HG03520 (cell line): ENCODE results near the gene KLHDC2.
"Not testable (repeated sequence)": the region's sequence is repeated elsewhere in the genome, so short reads cannot be mapped to it uniquely, and the experiment has no call there.

Experiments used
- ATAC-seq: cut with Tn5 transposase; IDR thresholded peaks from one replicate; pipeline ENCODE4 v1.9.1; 2021; ENCODE audit warnings: mild to moderate bottlenecking, moderate library complexity; ENCODE audit not compliant: unreplicated experiment

The KLHDC2 gene

GRCh38 chr14:49778421-49778820 is 10.5 kb downstream of the KLHDC2 start:
- no peak for ATAC-seq

DNA sequence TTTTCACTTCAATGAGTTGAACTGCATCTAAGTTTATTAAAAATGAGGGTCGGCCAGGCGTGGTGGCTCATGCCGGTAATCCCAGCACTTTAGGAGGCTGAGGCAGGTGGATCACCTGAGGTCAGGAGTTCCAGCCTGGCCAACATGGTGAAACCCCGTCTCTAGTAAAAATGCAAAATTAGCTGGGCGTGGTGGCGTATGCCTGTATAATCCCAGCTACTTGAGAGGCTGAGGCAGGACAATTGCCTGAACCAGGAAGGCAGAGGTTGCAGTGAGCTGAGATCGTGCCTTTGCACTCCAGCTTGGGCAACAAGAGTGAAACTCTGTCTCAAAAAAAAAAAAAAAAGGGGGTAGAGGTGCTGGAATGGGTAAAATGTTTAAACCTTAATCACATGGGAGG is 13.1 kb downstream of the KLHDC2 start:
- ATAC-seq: not testable (repeated sequence)

GRCh38 chr14:49783394-49784014 is 15.6 kb downstream of the KLHDC2 start:
- no peak for ATAC-seq

GRCh38 chr14:49786315-49786714 is 18.4 kb downstream of the KLHDC2 start:
- no peak for ATAC-seq

GRCh38 chr14:49792618-49793017 is 24.7 kb downstream of the KLHDC2 start:
- ATAC-seq: no peak

- ATAC-seq: no peak
Observed at GRCh38 chr14:49796025-49796424, 28.1 kb downstream of the KLHDC2 start.

- ATAC-seq: no peak
Observed at GRCh38 chr14:49808780-49809179, 40.8 kb downstream of the KLHDC2 start.

- not testable (repeated sequence) for ATAC-seq
Observed at GRCh38 chr14:49816118-49816517, 48.2 kb downstream of the KLHDC2 start.

GRCh38 chr14:49816844-49817243 is 48.9 kb downstream of the KLHDC2 start:
- no peak for ATAC-seq

GRCh38 chr14:49820176-49820575 is 52.2 kb downstream of the KLHDC2 start:
- no peak for ATAC-seq

DNA sequence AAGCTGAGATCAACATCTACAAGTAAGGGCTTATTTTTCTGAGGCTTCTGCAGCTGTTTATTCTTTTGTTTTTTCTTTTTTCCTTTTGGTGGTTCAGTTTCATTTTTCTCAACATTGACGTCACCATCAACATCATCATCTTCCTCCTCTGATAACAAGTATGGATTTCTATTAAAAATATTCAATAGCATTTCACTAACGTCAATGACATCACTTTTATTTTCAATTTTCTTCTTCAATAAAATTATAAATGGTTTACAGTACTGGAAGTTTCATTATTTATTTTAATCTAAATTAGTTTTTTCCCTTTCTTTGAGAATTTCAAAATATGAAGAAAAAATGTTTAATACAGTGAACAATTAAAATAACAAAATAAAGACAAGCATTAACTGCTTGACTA is 60.7 kb downstream of the KLHDC2 start:
- no peak for ATAC-seq
